Astrocyte (in vitro differentiated cells and primary cell): ENCODE results near the gene ZFYVE26. TPM values are rescaled to one million over a fixed set of nuclear protein-coding genes. Genes with fewer than 3 reads are reported as not detected.

Experiments
- DNase-seq: peaks from one replicate; pipeline ENCODE4 v3.0.0-alpha.2; 2010; ENCODE audit warnings: low read depth
- FAIRE-seq: peaks from 2 replicates; lab custom pipeline; 2011; peaks lifted over from hg19 to GRCh38; lab: Jason Lieb, UNC
- H2AFZ ChIP-seq: 2 replicates; pipeline ENCODE4 v1.6.0; 2012; ENCODE audit warnings: low read depth, low read length, inconsistent platforms
- H3K27ac ChIP-seq: 2 replicates; pipeline ENCODE4 v1.5.1; 2011; ENCODE audit warnings: low read depth, low read length, inconsistent platforms
- H3K27me3 ChIP-seq: 2 replicates; pipeline ENCODE4 v1.6.0; 2011; ENCODE audit warnings: low read length, inconsistent platforms; ENCODE audit not compliant: insufficient read depth
- H3K36me3 ChIP-seq: 2 replicates; pipeline ENCODE4 v1.5.1; 2011; ENCODE audit warnings: low read length, inconsistent platforms; ENCODE audit not compliant: insufficient read depth
- H3K4me1 ChIP-seq: 2 replicates; pipeline ENCODE4 v1.5.1; 2011; ENCODE audit warnings: low read length, inconsistent platforms; ENCODE audit not compliant: insufficient read depth
- H3K4me2 ChIP-seq: 2 replicates; pipeline ENCODE4 v1.6.0; 2012; ENCODE audit warnings: low read length, inconsistent platforms
- H3K4me3 ChIP-seq: 2 replicates; pipeline ENCODE4 v1.5.1; 2011; ENCODE audit warnings: low read depth, mild to moderate bottlenecking, low read length, inconsistent platforms; ENCODE audit not compliant: insufficient read depth
- H3K79me2 ChIP-seq: 2 replicates; pipeline ENCODE4 v1.6.0; 2012; ENCODE audit warnings: mild to moderate bottlenecking, low read length, inconsistent platforms; ENCODE audit not compliant: insufficient read depth
- H3K9ac ChIP-seq: 2 replicates; pipeline ENCODE4 v1.6.0; 2012; ENCODE audit warnings: mild to moderate bottlenecking, low read length, inconsistent platforms
- H3K9me3 ChIP-seq: 2 replicates; pipeline ENCODE4 v1.5.1; 2012; ENCODE audit warnings: low read depth, mild to moderate bottlenecking, low read length, inconsistent platforms; ENCODE audit not compliant: insufficient read depth
- H4K20me1 ChIP-seq: 2 replicates; pipeline ENCODE4 v1.6.0; 2012; ENCODE audit warnings: low read length, inconsistent platforms; ENCODE audit not compliant: insufficient read depth
- H3K27ac Mint-ChIP-seq: one replicate; pipeline ENCODE4 v1.8.0; 2021; ENCODE audit warnings: mild to moderate bottlenecking, mixed read lengths; ENCODE audit not compliant: unreplicated experiment
- H3K27me3 Mint-ChIP-seq: one replicate; pipeline ENCODE4 v1.8.0; 2021; ENCODE audit warnings: low read depth, mixed read lengths; ENCODE audit not compliant: unreplicated experiment
- H3K36me3 Mint-ChIP-seq: one replicate; pipeline ENCODE4 v1.8.0; 2021; ENCODE audit warnings: low read depth, mixed read lengths; ENCODE audit not compliant: unreplicated experiment
- H3K4me1 Mint-ChIP-seq: one replicate; pipeline ENCODE4 v1.8.0; 2021; ENCODE audit warnings: low read depth, mixed read lengths; ENCODE audit not compliant: unreplicated experiment
- H3K4me3 Mint-ChIP-seq: one replicate; pipeline ENCODE4 v1.8.0; 2021; ENCODE audit warnings: mild to moderate bottlenecking, moderate library complexity, mixed read lengths; ENCODE audit not compliant: unreplicated experiment
- H3K9me3 Mint-ChIP-seq: one replicate; pipeline ENCODE4 v1.8.0; 2021; ENCODE audit warnings: mild to moderate bottlenecking, mixed read lengths; ENCODE audit not compliant: unreplicated experiment
- CTCF ChIP-seq: IDR thresholded peaks from 2 replicates; pipeline ENCODE4 v1.5.1; 2011; ENCODE audit warnings: low read depth, mild to moderate bottlenecking, inconsistent platforms, low read length, moderate library complexity; ENCODE audit not compliant: insufficient read depth
- EZH2 ChIP-seq: IDR thresholded peaks from 2 replicates; pipeline ENCODE4 v1.6.1; 2012; ENCODE audit warnings: mild to moderate bottlenecking, low read length, inconsistent platforms; ENCODE audit not compliant: insufficient read depth
- total RNA-seq: library from RNA; stranded (reverse); gene quantifications from 2 replicates; pipeline ENCODE4 v1.2.1, GENCODE V29; 2021

ZFYVE26 gene
- total RNA-seq, 1 donor from 2014 or later, result 27.4 TPM

- Histone ChIP-seq H3K4me1 (no peaks in the 10 kb centered on the region), H2AFZ (no peak overlapping the region), H3K4me2 (no peak overlapping the region), H3K9ac (no peak overlapping the region), H3K79me2 (no peaks in the 10 kb centered on the region), H3K9me3 (no peaks in the 10 kb centered on the region), H4K20me1 (no peaks in the 10 kb centered on the region), H3K27ac (no peak overlapping the region), H3K36me3 (peaks cover 67% of the 10 kb centered on the region), H3K27me3 (no peaks in the 10 kb centered on the region), H3K4me3 (no peak overlapping the region)
- Mint-ChIP-seq H3K4me3 (no peak overlapping the region), H3K27ac (no peak overlapping the region), H3K27me3 (no peaks in the 10 kb centered on the region), H3K36me3 (peaks cover 46% of the 10 kb centered on the region), H3K4me1 (no peaks in the 10 kb centered on the region), H3K9me3 (no peaks in the 10 kb centered on the region)
- TF ChIP-seq EZH2 (no peak), CTCF (no peak)
- FAIRE-seq (no peak), DNase-seq (no peak)
Observed at GRCh38 chr14:67785270-67786109, 30.9 kb downstream of the ZFYVE26 start.

- H3K36me3 Mint-ChIP-seq, result peaks cover 46% of the 10 kb centered on the region
- no peaks in the 10 kb centered on the region for H3K79me2 ChIP-seq
- no peaks in the 10 kb centered on the region for H4K20me1 ChIP-seq
- no peak overlapping the region for H3K4me3 Mint-ChIP-seq
- FAIRE-seq (no peak), DNase-seq (no peak)
- no peak overlapping the region for H3K4me3 ChIP-seq
- H2AFZ ChIP-seq, result no peak overlapping the region
- H3K27ac Mint-ChIP-seq, result no peak overlapping the region
- no peaks in the 10 kb centered on the region for H3K27me3 Mint-ChIP-seq
- no peaks in the 10 kb centered on the region for H3K9me3 ChIP-seq
- TF ChIP-seq CTCF, result no peak
- TF ChIP-seq EZH2, result no peak
- H3K27me3 ChIP-seq, result no peaks in the 10 kb centered on the region
- no peak overlapping the region for H3K9ac ChIP-seq
- no peaks in the 10 kb centered on the region for H3K4me1 ChIP-seq
- no peak overlapping the region for H3K4me2 ChIP-seq
- no peaks in the 10 kb centered on the region for H3K4me1 Mint-ChIP-seq
- no peak overlapping the region for H3K27ac ChIP-seq
- no peaks in the 10 kb centered on the region for H3K9me3 Mint-ChIP-seq
- peaks cover 64% of the 10 kb centered on the region for H3K36me3 ChIP-seq
Observed at GRCh38 chr14:67784244-67784823, 32.1 kb downstream of the ZFYVE26 start.

- H3K4me3 Mint-ChIP-seq, result no peak overlapping the region
- Histone ChIP-seq H3K36me3 (peaks cover 62% of the 10 kb centered on the region), H4K20me1 (no peaks in the 10 kb centered on the region), H2AFZ (no peak overlapping the region), H3K27me3 (no peaks in the 10 kb centered on the region), H3K27ac (no peak overlapping the region), H3K79me2 (no peaks in the 10 kb centered on the region), H3K4me1 (no peaks in the 10 kb centered on the region), H3K9ac (no peak overlapping the region), H3K4me3 (no peak overlapping the region), H3K4me2 (no peak overlapping the region), H3K9me3 (no peaks in the 10 kb centered on the region)
- FAIRE-seq, result no peak
- H3K27ac Mint-ChIP-seq, result no peak overlapping the region
- no peaks in the 10 kb centered on the region for H3K4me1 Mint-ChIP-seq
- peaks cover 48% of the 10 kb centered on the region for H3K36me3 Mint-ChIP-seq
- H3K27me3 Mint-ChIP-seq, result no peaks in the 10 kb centered on the region
- TF ChIP-seq CTCF (no peak), EZH2 (no peak)
- H3K9me3 Mint-ChIP-seq, result no peaks in the 10 kb centered on the region
- no peak for DNase-seq
Observed at GRCh38 chr14:67782090-67782489, 34.3 kb downstream of the ZFYVE26 start.
